ENCODE results near the gene DLX3. TPM values are rescaled to one million over a fixed set of nuclear protein-coding genes. Genes with fewer than 3 reads are reported as not detected.
A peak's percentile ranks its signal among the peaks of the same experiment; 100 is the strongest.

DLX3 gene
- total RNA-seq, 1 donor from 2014 or later: 1.7 TPM

GRCh38 chr17:50034498-50035364 lies 39.7 kb upstream of the DLX3 start:
- Histone ChIP-seq H3K9me3 (no peaks in the 10 kb centered on the region), H3K27ac (no peak overlapping the region), H3K27me3 (no peaks in the 10 kb centered on the region), H3K36me3 (no peaks in the 10 kb centered on the region), H3K4me3 (no peak overlapping the region), H3K4me1 (peaks cover 24% of the 10 kb centered on the region)
- intact Hi-C loops (cut with DNase I): no loop called here
- DNase-seq (ENCODE audit: extremely low spot score in 2 of 2): no peak
- TF ChIP-seq POLR2AphosphoS5 (IDR thresholded peaks at IDR 0.05; ENCODE audit: insufficient read depth in 1 of 2, low read depth in 1 of 2): no peak
- no peak for TF ChIP-seq POLR2A (IDR thresholded peaks at IDR 0.05)
- TF ChIP-seq, protein P1, sequence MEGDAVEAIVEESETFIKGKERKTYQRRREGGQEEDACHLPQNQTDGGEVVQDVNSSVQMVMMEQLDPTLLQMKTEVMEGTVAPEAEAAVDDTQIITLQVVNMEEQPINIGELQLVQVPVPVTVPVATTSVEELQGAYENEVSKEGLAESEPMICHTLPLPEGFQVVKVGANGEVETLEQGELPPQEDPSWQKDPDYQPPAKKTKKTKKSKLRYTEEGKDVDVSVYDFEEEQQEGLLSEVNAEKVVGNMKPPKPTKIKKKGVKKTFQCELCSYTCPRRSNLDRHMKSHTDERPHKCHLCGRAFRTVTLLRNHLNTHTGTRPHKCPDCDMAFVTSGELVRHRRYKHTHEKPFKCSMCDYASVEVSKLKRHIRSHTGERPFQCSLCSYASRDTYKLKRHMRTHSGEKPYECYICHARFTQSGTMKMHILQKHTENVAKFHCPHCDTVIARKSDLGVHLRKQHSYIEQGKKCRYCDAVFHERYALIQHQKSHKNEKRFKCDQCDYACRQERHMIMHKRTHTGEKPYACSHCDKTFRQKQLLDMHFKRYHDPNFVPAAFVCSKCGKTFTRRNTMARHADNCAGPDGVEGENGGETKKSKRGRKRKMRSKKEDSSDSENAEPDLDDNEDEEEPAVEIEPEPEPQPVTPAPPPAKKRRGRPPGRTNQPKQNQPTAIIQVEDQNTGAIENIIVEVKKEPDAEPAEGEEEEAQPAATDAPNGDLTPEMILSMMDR (IDR thresholded peaks at IDR 0.05): no peak

DNA sequence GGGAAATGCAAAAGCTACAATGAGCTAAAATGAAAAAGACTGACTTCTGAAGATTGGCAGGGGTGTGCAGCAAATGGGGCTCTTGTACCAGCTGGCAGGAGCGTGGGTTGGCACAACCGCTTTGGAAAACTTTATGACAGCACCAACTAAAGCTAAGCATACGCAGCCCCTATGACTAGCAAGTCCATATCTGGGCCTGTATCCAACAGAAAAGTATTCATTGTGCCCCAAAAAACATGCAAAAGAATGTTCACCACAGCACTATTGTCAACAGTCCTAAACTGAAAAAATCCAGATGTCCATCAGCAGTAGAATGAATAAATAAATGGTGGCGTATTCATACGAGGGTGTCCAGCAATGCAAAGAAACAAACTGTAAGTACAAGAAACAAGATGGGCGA lies 38.3 kb upstream of the DLX3 start:
- TF ChIP-seq, protein P1 (IDR thresholded peaks at IDR 0.05): no peak
- TF ChIP-seq POLR2A (IDR thresholded peaks at IDR 0.05) (no peak), POLR2AphosphoS5 (IDR thresholded peaks at IDR 0.05; ENCODE audit: insufficient read depth in 1 of 2, low read depth in 1 of 2) (no peak)
- Histone ChIP-seq H3K9me3 (no peaks in the 10 kb centered on the region), H3K27me3 (no peaks in the 10 kb centered on the region), H3K36me3 (no peaks in the 10 kb centered on the region), H3K4me3 (no peak overlapping the region), H3K4me1 (peaks cover 27% of the 10 kb centered on the region), H3K27ac (no peak overlapping the region)
- DNase-seq (ENCODE audit: extremely low spot score in 2 of 2): no peak
- intact Hi-C loops (cut with DNase I): no loop called here

DNA sequence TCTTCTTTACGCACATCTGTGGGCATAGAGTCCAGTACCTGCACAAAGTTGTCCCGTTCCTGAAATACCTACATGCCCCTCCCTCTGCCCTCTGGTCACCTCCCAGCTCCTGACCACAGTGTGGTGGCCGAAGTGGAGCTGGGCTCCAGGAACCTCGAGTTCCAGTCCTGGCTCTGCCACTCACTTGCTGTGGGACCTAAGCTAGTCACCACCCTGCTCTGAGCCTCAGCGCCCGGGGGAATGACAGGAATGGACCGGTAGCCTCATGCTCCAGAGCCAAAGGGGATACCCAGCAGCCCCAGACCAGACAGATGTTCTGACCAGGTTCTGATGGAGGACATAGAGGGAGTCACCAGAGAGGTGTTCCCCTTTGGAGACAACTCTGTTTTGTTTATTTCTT lies 34.2 kb upstream of the DLX3 start:
- DNase-seq (ENCODE audit: extremely low spot score in 2 of 2): no peak
- no peaks in the 10 kb centered on the region for H3K36me3 ChIP-seq
- TF ChIP-seq, protein P1 (IDR thresholded peaks at IDR 0.05): no peak
- TF ChIP-seq POLR2AphosphoS5 (IDR thresholded peaks at IDR 0.05; ENCODE audit: insufficient read depth in 1 of 2, low read depth in 1 of 2) (no peak), POLR2A (IDR thresholded peaks at IDR 0.05) (no peak)
- H3K27ac ChIP-seq: no peak overlapping the region
- peaks cover 28% of the 10 kb centered on the region for H3K4me1 ChIP-seq
- H3K4me3 ChIP-seq: no peak overlapping the region
- H3K27me3 ChIP-seq: no peaks in the 10 kb centered on the region
- intact Hi-C loops (cut with DNase I): loop anchor here (10.0 kb wide), 1 partner anchor 276 kb away; no protein-coding TSS in a partner anchor
- no peaks in the 10 kb centered on the region for H3K9me3 ChIP-seq

- Histone ChIP-seq H3K4me3 (no peak overlapping the region), H3K4me1 (peaks cover 27% of the 10 kb centered on the region), H3K36me3 (no peaks in the 10 kb centered on the region), H3K27ac (no peak overlapping the region), H3K9me3 (no peaks in the 10 kb centered on the region), H3K27me3 (no peaks in the 10 kb centered on the region)
- peak in 1 of 2 donors; percentile 81 for DNase-seq (ENCODE audit: extremely low spot score in 2 of 2)
- intact Hi-C loops (cut with DNase I): loop anchor here (10.0 kb wide), 1 partner anchor 276 kb away; no protein-coding TSS in a partner anchor
- TF ChIP-seq, protein P1 (IDR thresholded peaks at IDR 0.05): no peak
- TF ChIP-seq POLR2AphosphoS5 (IDR thresholded peaks at IDR 0.05; ENCODE audit: insufficient read depth in 1 of 2, low read depth in 1 of 2) (no peak), POLR2A (IDR thresholded peaks at IDR 0.05) (no peak)
Measured at GRCh38 chr17:50028736-50029120, 33.7 kb upstream of the DLX3 start.
